Nucleus accumbens (tissue), 56 donors: ENCODE results near the gene BRIX1.
A peak's percentile ranks its signal among the peaks of the same experiment; 100 is the strongest.

Source experiments
- DNase-seq, 56 donors: peaks; one replicate each; lab custom pipeline; 2025; lab: John Stamatoyannopoulos, UW

BRIX1 gene, protein sequence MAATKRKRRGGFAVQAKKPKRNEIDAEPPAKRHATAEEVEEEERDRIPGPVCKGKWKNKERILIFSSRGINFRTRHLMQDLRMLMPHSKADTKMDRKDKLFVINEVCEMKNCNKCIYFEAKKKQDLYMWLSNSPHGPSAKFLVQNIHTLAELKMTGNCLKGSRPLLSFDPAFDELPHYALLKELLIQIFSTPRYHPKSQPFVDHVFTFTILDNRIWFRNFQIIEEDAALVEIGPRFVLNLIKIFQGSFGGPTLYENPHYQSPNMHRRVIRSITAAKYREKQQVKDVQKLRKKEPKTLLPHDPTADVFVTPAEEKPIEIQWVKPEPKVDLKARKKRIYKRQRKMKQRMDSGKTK

DNA sequence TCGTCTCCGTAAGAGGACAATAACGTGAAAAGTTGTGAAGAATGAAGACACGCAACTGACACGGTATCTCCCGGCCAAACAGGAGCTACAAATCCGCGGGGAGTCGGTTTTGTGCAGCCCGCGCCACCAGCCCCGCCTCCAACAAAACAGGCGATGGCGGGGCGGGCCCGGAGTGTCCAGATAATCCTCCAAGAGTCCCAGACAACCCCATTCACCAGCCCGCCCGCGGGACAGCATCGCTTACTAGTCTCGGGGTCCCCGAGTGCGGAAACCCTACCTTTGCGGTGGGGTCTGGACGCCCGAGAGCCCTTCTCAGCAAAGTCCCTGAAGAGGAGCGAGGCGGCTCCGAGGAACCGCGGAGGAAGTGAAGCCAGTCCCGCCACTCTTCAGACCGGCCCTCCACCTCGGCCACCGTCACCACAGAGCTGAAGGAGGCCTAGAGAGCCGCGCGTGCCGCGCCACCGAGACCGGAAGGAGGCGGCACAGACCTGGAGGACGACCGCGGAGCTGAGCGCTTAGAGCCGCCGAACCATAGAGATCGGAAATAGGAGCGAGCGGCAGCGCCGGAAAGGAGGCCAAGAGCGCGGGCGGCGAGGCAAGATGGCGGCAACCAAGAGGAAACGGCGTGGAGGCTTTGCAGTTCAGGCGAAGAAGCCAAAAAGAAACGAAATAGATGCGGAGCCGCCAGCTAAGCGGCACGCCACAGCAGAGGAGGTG lies at the start of gene BRIX1, which contains the start of gene RAD1:
BRIX1 (plus strand) TSS at position 573 of the 717 bp plus-strand sequence; CDS start at position 601, 28 bp downstream.
RAD1 (minus strand) TSS at position 366 of the 717 bp plus-strand sequence. CDS start 612 bp downstream, outside the sequence.
- DNase-seq: peak; percentile 63 to 98 (median 94)

DNA sequence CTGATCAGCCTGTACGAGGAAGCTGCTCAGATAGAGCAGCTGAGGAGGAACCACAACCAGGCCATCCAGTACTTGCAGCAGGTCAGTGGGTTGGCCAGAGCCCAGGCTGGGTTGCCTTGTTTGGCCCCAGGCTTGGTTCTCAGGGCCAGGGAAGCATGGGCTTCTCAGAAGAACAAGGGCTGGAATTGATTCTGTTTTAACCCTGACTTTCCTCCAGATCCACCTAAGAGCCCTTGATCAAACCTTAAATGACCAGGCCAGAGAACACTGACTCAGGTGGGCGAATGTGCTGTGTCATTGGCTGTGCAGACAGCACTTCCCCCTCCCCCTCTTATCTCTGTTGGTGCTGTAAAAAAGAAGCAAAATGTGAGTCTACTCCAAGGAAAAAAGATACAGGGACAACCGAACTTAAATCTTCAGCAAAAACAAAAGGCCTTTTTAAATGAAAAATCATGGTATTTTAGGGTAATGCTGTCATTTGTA lies 48.5 kb upstream of the BRIX1 start:
- DNase-seq: peak in 20 of 56 donors; percentile 2 to 29 (median 10)

DNA sequence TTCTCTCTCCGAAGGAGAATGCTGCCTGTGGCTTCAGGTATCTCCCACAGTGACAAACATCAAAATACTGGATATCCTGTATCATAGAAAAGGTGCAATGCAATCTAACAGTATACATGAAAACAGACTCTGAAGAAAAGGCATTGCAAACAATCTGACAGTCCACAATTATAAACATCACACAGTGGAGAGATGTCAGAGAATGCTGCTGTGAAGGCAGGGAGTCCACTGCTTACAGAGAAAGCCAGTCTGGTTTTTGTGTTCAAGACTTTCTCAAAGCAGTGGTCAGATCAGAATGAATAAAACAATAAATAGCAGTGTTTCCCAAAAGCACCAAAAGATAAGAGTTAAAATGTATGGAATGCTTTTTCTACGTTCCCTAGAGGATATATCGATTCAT lies 47.9 kb upstream of the BRIX1 start:
- no peak for DNase-seq

DNA sequence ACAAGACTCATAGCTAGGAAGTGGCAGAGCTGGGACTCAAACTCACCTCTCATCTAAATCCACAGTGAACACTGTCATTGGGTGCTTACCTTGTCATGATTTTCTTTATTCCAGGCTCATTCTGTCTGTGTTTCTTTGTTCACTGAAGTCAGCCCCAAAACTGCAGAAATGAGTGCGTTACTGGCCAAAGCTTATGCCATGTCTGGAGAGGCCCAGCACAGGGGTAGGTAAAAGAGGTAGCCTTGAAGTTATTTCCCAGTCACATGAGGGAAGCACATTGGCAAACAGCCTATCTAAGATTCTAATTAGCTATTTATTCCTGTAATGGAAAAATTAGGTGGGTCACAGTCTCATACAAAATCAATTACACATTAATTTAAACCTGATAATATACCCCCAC lies 46.7 kb upstream of the BRIX1 start:
- peak in 3 of 56 donors; percentile 4 to 18 (median 16) for DNase-seq

DNA sequence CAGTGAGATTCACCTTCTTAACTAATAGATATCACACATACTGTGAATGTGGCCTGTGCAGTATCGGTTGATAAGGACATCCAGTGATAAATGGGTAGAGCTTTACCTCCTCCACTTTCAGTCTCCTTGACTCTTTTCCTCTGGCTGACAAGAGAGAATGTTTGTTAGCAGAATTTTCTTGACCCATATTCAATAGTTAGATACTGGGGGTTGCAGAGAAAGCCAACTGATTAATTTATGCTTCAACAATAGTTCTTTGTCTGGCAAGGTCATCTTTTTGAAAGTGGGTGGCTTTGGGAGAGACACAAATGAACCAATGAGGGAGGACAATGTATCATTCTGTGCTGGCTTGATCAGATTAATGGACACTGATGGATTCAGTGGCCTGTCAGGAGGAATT lies 46.3 kb upstream of the BRIX1 start:
- DNase-seq: peak in 9 of 56 donors; percentile 2 to 25 (median 4)

DNA sequence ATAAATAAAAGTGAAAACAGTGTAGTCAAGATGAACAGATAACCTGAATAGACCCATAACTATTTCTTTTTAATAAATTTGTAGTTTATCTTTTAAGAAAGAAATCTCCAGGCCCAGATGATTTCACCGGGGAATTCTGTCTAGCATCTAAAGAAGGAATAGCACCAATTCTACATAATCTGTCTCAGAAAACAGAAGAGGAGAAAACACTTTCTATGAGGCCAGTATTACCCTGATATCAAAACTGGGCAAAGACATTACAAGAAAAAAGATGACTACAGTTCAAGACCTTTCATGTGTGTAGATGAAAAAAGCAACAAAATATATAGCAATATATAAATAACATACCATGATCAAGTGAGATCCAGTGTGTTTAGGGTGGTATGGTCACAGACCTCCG lies 45.1 kb upstream of the BRIX1 start:
- DNase-seq: no peak

DNA sequence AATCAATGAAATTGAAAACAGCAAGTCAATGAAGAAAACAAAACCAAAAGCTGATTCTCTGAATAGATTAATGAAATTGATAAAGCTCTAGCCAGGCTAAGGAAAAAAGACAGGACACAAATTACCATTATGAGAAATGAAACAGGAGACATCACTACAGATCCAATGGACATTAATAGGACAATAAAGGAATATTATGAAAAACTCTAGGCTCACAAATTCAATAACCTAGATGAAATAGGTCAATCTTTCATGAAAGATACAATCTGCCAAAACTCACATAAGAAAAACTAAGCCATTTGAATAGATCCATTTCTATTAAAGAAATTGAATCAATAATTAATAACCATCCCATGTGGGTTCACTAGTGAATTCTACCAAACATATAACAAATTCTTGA lies 39.2 kb upstream of the BRIX1 start:
- DNase-seq: no peak

DNA sequence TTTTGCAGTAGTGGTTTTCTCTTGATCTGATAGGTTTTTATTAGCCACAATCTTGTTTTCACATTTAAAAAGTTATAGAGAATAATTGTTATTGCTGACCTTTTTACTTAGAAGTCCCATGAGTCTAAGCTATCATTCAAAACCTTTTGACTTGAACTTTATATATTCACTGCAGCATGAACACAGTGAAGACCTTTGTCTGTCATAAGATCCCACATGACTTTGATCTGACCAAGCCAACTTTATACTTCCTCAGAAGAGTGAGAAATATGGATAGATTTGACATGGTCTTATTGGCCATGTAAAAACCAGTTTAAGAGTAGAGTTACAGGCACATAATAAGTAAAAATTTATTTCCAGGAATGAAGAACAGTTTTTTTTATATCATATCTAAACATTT lies 34.3 kb upstream of the BRIX1 start:
- DNase-seq: no peak

DNA sequence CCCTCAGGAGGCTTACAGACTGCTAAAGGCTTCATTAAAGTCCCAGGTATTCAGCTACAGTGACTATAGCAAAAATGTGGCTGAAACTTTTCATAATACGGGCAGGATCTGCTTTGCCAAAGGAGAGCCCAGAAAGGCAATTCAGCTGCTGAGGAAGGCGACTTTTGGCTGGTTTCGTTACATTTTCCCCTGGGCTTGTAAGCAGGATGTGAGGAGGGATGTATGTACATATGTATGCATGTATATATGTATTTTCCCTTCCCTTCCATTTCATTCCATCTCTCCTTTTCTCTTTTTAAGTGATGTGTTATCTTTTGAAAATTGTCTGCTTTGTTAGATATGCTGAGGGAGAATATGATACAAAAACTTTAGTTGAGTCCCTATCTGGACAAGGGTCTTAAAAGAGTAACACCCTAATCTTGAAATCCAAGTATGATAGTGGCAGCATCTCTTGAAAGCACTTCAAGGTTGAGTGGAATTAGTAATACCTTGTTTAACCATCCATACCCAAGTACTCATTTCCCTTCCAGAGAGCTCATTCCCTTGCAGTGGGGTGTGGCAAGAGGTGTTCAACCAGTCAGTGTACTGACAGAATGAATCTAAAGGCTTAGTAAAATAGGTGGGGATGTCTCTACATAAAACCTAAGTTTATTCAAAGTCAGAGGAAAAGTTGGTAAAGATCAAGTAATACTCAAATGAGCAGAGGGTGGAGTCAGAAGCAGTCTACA lies 29.0 kb upstream of the BRIX1 start:
- no peak for DNase-seq

DNA sequence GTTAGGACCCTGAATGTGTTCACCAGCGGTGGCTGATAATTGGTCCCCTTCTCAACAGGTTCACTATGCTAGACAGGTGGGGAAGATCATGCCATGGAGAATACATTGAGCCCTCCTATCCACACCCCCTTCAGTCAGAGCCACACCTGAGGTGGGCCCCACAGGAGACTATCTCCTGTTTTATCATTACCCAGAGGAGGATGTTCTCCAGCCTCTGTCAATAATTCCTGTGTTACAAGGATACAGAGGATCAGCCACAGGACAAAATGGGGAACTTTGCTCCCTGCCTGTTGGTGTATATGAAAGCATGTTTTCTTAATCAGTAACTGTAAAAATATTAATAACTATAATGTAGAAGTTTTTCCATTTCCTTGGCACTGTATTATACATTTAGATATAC lies 26.1 kb upstream of the BRIX1 start:
- no peak for DNase-seq

DNA sequence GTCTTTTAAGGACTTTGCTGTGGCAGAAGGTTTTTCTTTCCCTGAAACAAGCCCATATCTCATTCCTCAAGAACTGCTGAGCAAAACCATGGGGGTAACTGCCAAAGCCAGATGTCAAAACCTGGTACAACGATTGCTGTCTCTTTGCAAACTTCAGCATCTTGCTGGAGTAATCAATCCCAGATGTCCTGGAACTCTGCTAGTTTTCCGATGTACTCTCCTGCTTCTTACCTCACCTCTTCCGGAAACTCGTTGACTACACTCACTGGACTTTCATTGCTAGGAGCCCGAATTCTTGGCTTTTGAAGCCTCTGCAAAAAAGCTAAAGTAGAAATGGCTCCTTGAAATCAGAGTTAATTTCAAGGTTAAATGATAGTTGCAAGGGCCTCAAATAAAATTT lies 23.5 kb upstream of the BRIX1 start:
- no peak for DNase-seq

DNA sequence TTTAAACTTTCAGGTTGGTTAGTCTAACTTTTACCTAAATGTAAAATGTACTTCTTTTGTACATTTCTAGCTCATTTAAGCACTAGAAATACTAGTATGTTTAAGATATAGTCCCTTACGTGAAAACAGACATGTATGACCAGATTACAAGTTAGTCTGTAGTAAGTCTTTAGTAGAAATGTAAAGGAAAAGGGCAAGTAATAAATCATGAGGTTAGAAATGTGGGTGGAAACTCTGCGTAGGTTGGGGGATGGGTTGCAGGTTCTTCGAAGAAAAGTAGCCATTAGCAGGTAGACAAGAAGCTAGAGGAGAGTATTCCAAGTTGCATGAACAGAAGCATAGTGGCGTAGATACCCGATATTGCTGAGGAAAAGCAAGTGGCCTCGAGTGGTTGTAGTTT lies 23.1 kb upstream of the BRIX1 start:
- no peak for DNase-seq

DNA sequence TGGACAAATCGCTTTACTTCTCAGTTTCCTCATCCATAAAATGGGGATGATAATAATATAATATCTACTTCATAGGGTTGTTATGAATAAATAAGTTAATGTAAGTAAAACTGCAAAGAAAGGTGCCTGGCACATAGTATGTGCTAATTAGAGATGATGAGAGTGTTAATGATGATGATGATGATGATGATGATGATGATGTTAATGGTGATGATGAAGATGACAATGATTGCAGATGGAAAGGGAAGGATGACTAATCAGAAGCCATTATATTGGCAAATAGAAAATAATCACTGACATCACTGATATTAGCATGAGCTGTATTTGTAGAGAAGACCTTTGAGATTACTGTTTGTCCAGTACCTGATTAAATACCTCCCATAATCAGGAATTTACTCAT lies 20.8 kb upstream of the BRIX1 start:
- no peak for DNase-seq

DNA sequence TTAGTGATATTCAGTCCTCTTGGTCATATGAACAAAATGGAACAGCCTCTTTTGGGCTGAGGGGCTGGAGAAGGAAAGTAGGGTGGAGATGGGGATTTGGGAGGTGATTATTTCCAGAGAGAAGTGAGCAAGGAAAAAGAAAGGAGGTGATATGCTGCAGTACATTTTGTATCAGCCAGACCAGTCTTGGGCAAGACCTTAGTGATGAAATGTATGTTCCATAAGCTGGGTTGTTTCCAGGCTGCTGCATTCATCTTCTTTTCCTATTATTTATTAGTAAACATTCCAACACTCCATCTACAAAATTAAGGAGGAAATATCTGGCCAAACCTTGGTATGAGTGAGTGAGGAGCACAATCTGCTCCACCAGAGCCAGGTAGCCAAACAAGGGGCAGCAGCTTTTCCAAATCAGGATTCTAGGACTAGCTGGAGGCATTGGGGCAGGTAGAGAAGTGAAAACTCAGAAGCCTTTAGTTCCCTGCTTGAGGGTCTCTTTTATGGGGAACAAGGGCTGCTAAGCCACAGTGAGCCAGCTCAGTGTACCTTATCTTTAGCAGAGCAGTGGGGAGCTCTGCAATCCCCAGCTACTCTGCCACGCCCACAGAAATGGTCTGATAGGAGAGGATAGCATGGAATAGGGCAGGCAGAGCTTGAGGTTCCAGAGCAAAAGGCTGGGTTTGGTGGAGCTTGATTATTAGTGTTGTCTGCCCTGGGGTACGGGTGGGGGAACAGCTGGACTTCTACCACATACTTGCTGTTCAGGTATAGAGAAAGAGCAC lies 19.7 kb upstream of the BRIX1 start:
- no peak for DNase-seq

DNA sequence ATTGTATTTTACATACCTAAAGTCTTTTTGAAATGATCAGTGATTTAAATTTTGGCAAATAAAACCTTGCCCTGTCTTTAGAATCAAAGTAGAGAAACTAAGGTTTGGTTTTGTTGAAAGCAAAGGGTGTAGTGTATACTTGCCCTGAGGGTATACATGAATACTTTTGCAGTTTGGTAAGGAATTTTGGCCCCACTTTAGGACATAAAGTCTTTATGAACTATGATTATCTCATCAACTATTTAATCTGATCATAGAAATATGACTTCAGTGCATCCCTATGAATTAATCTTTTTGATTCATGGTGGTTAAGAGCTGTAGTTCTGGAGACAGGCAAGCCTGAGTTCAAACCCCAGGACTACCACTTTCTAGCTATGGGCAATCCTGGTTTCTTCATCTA lies 17.9 kb upstream of the BRIX1 start:
- no peak for DNase-seq

DNA sequence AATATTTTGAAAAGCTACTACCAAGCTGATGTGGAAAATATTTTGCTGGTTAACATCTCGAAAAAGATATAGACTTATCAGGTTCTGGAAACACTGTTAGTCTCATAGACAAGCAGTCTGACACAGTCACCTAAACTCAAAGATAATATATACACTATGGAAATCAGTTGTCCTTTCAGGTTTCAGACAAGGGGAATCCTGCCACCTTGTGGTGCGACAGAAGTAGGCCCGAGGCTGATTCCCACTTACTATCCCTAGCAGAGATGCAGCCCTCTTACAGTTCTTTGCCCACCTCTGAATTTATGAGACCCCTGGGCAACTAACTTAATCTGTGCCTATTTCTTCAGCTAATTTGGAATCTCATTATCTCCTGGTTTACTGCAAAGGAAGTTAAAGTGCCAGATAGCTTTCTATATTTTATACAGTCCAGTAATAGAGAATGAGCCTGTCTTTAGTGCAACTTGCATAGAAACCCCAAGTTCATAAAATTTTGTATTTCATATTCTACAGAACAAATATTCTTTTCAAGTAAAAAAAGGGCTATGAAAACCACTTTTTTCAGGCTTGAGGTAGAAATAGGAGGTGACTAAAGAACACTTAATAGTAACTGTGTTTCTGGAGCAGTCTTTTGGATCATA lies 17.1 kb upstream of the BRIX1 start:
- peak in 50 of 56 donors; percentile 1 to 84 (median 42) for DNase-seq

DNA sequence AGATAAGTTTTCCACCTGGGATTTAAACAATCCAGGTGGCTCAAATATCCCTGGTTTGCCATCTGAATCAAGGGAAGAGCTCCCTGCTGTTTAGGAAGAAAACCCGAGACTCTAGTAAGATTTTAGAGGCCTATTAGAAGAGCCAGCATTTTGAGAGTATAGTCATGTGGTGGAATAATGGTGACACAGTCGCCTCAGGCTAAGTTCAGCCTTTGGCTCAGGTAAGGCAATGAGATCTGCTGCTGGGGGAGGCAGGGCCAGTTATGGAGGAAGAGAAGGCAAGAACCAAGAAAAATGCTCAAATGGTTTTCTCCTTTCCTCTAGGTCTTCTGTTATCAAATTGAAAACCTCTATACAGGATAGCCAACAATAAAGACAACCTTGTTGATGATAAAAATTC lies 16.4 kb upstream of the BRIX1 start:
- no peak for DNase-seq

DNA sequence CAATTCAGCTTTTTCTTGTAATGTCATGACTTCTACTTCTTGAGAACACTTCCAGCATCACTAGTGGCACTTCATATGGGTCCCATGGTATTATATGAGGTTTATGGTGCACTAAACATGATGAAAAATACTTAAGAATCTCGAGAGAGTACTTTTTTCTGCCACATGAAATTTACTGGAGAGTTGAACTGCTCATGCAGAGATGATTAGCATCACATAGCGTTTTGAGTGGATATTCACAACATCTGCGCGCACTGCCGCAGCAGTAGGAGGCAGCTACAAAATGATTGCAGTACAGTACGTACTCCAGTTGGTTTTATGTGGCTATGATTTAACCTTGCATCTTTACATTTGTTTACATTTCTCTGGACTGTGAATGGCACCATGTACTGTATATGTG lies 14.9 kb upstream of the BRIX1 start:
- no peak for DNase-seq

DNA sequence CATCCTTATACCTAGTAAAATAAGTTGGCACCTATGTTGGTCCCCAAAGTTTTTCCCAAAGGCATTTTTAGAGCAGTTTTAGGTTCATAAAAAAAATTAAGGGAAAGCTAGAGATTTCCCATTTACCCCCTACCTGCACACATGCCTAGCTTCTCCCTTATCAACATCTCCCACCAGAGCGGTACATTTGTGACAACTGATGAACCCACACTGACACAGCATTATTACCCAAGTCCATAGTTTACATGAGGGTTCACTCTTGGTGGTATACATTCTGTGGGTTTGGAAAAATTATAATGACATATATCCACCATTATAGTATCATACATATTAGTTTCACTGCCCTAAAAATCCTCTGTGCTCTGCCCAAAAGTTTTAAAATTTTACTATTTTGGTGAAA lies 12.3 kb upstream of the BRIX1 start:
- no peak for DNase-seq

DNA sequence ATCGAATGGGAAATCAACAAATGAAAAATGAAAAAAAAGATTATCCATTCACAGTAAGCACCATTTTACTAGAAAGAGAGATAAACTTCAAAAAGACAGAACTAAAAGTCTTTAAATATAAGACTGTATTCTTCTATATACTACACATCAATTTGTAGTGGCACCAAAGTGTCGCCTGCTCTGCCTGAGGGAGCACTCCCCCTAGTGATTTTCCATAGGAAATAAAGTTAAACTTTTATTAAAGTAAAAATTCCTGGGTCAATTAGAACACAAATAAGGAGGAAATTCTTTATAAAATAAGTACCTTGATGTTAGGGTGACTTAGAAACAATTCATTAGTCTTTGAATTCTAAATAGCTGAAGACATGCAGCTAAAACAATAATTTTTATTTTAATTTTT lies 9.9 kb upstream of the BRIX1 start:
- peak in 1 of 56 donors; percentile 12 for DNase-seq
